Left cardiac atrium (tissue), 4 donors: ENCODE measurements around the gene CEBPA. TPM values are rescaled to one million over a fixed set of nuclear protein-coding genes. Genes with fewer than 3 reads are reported as not detected.

Experiments used
- ATAC-seq, 2 donors: fragments of 200-7000 bp; cut with Tn5 transposase; one replicate each; pipeline ENCODE4 v1.9.1; 2020; ENCODE audit warnings: mild to moderate bottlenecking in 2 of 2, moderate library complexity in 2 of 2
- DNase-seq: peaks from one replicate; pipeline ENCODE4 v3.0.0-alpha.2; 2020
- intact Hi-C, 2 donors: fragments of 100-400 bp; cut with DNase I; formaldehyde crosslinking; loops; one replicate each; pipeline versions ENCODE4 v1.14.1 to v1.15.1; 2022 to 2023
- long read RNA-seq: library from polyadenylated mRNA; unstranded; transcript quantifications from one replicate; pipeline ENCODE4 v2.0.0, GENCODE V29; 2021
- total RNA-seq, 2 donors: library from RNA; stranded (reverse); fragmentation: NEBNext Ultra II Directional; extraction: Animal tissue kit (Norgen Biotek cat#: 25700); gene quantifications; one replicate each; pipeline ENCODE4 v1.2.1, GENCODE V29; 2021
- donor health status: DM: no; HTN: yes; CAD: no.
- donor health status: DM: no; HTN: yes; CAD: no; lungs with severe emphysema.
- donor health status: DM: yes; HTN: yes; CAD: no.
- donor health status: Dilated cardiomyopathy.

The CEBPA gene
- total RNA-seq: 10 to 100 TPM; 21.0 to 41.8 TPM
- long read RNA-seq, partial matches to known transcripts: 0 of 4 reads
- long read RNA-seq, other reads (novel, unspliced or antisense): 0 of 4 reads

GRCh38 chr19:33302175-33302973, at the start of gene CEBPA:
CEBPA (minus strand) TSS chr19:33302534; CDS start chr19:33302414, 120 bp downstream.
- DNase-seq (peak; percentile 84), ATAC-seq (peak; percentile 88 to 91)
- intact Hi-C loops: loop anchor here (10.0 kb wide), 2 partner anchors 62 to 102 kb away; no protein-coding TSS in a partner anchor

- intact Hi-C loops: no loop called here
- ATAC-seq: peak; percentile 23 to 46
These were observed 48.4 kb upstream of the CEBPA start for GRCh38 chr19:33350538-33351309.

GRCh38 chr19:33349319-33350289, 47.3 kb upstream of the CEBPA start:
- intact Hi-C loops: no loop called here
- DNase-seq: no peak
- ATAC-seq: no peak

More at GRCh38 chr19:33350538-33351309, 48.4 kb upstream of the CEBPA start:
- peak; percentile 50 for DNase-seq

GRCh38 chr19:33348301-33349010, 46.1 kb upstream of the CEBPA start:
- DNase-seq (no peak), ATAC-seq (no peak)
- intact Hi-C loops: no loop called here

- ATAC-seq (no peak), DNase-seq (no peak)
- intact Hi-C loops: no loop called here
These were observed 45.0 kb upstream of the CEBPA start for GRCh38 chr19:33347300-33347699.

- DNase-seq (no peak), ATAC-seq (no peak)
- intact Hi-C loops: no loop called here
These were observed 44.3 kb upstream of the CEBPA start for GRCh38 chr19:33346665-33347064.

GRCh38 chr19:33345163-33345562, 42.8 kb upstream of the CEBPA start:
- intact Hi-C loops: no loop called here
- no peak for DNase-seq

GRCh38 chr19:33344573-33344925, 42.2 kb upstream of the CEBPA start:
- DNase-seq (no peak), ATAC-seq (no peak)
- intact Hi-C loops: no loop called here

More at GRCh38 chr19:33345163-33345562, 42.8 kb upstream of the CEBPA start:
- no peak for ATAC-seq

- ATAC-seq: peak; percentile 71 to 77
These were observed 41.7 kb upstream of the CEBPA start for GRCh38 chr19:33343859-33344572.

GRCh38 chr19:33343301-33343700, 41.0 kb upstream of the CEBPA start:
- ATAC-seq (no peak), DNase-seq (no peak)
- intact Hi-C loops: no loop called here

More at GRCh38 chr19:33343859-33344572, 41.7 kb upstream of the CEBPA start:
- intact Hi-C loops: no loop called here
- DNase-seq: no peak

GRCh38 chr19:33340991-33341390, 38.7 kb upstream of the CEBPA start:
- intact Hi-C loops: no loop called here
- ATAC-seq: no peak
- no peak for DNase-seq

GRCh38 chr19:33339016-33339984, 37.0 kb upstream of the CEBPA start:
- DNase-seq (no peak), ATAC-seq (no peak)
- intact Hi-C loops: no loop called here

- no peak for ATAC-seq
- intact Hi-C loops: no loop called here
- DNase-seq: no peak
These were observed 33.1 kb upstream of the CEBPA start for GRCh38 chr19:33335446-33335845.

- DNase-seq (no peak), ATAC-seq (no peak)
- intact Hi-C loops: no loop called here
These were observed 31.9 kb upstream of the CEBPA start for GRCh38 chr19:33334271-33334670.

GRCh38 chr19:33333642-33334041, 31.3 kb upstream of the CEBPA start:
- ATAC-seq (no peak), DNase-seq (no peak)
- intact Hi-C loops: no loop called here

GRCh38 chr19:33333151-33333550, 30.8 kb upstream of the CEBPA start:
- ATAC-seq: no peak
- DNase-seq: no peak
- intact Hi-C loops: no loop called here

GRCh38 chr19:33332248-33332647, 29.9 kb upstream of the CEBPA start:
- DNase-seq (no peak), ATAC-seq (peak in 1 of 2 donors; percentile 63)
- intact Hi-C loops: no loop called here
